ENCODE data around the gene LY86. TPM values are rescaled to one million over a fixed set of nuclear protein-coding genes. Genes with fewer than 3 reads are reported as not detected.

The LY86 gene
- total RNA-seq, 2 experiments from 2014 or later, result 1.8 to 2.0 TPM

DNA sequence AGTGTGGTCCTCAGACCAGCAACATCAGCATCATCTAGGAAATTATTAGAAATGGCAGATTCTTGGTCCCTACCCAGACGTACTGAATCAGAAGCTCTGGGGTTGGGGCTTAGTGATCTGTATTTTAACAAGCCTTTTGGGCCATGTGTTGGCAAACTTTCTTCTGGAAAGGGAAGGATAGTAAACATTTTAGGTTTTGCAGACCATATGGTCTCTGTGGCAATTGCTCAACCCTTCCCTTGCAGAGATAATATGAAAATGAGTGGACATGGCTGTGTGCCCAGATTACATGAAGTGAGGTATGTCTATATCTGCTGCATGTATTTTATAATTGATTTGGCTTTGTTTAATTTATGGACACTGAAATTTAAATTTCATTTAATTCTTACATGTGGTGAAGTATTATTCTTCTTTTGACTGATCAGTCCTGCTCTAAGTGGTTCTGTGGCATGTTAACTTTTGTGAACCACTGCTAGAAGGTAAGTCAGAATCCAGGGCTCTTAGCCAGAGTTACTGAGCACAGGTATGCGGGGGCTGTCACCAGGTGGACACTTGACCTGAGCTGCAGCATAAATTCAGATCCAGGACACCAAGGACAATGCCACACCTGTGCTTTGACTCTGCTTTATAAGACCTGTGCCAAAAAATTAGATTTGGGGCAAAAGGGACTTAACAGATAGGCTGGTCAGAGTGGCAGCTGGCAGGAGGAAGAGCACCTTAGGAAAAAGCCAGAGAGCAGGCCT is 43.2 kb downstream of the LY86 start:
- CTCF ChIA-PET, result no interaction called here
- Mint-ChIP-seq H3K36me3 (ENCODE audit: low read depth) (no peaks in the 10 kb centered on the region), H3K4me3 (no peak overlapping the region), H3K4me1 (ENCODE audit: low read depth) (peaks cover 23% of the 10 kb centered on the region), H3K27ac (no peak overlapping the region), H3K9me3 (no peaks in the 10 kb centered on the region), H3K27me3 (ENCODE audit: low read depth) (no peaks in the 10 kb centered on the region)
- intact Hi-C loops (cut with micrococcal nuclease), result no loop called here
- no peak for DNase-seq

DNA sequence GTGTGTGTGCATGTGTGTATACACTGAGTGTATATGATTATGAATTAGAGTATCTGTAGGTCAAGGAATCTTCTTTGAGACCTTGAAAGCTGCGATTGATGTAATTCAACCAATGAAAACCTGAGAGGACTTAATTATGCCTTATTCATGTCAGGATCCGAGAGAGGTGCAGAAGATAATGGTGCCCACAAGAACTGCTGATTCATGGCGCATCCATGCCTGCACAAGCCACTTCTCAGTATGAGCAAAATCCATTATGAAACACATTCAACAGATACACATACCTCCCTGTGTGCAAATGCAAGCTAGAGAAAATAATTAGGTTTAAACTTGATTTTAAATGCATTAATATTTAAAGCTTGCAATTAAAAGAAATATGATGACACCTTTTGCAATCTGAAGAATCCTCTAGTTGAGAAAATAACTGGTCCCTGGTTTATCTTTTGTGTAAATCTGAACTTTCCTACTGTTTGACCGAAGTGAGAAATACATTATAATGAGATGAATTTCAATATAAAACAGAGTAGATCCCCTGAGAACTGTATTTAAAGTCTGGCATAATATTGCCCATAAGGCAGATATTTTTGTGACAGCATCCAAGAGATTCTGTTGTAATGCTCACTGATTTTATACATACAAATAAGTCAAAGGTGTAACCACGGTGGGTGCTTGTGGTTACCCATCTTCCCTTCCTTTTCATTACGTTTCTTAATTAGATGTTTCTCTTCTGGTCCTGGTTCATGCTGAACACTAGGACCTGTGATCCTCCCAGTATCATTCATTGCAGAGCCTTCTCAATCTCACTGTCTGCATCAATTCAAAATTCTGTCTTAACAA is 45.6 kb downstream of the LY86 start:
- H3K27me3 Mint-ChIP-seq (ENCODE audit: low read depth), result no peaks in the 10 kb centered on the region
- no peak overlapping the region for H3K27ac Mint-ChIP-seq
- DNase-seq, result no peak
- H3K4me1 Mint-ChIP-seq (ENCODE audit: low read depth), result peaks cover 21% of the 10 kb centered on the region
- intact Hi-C loops (cut with micrococcal nuclease), result no loop called here
- H3K36me3 Mint-ChIP-seq (ENCODE audit: low read depth), result no peaks in the 10 kb centered on the region
- CTCF ChIA-PET, result no interaction called here
- no peak overlapping the region for H3K4me3 Mint-ChIP-seq
- no peaks in the 10 kb centered on the region for H3K9me3 Mint-ChIP-seq

DNA sequence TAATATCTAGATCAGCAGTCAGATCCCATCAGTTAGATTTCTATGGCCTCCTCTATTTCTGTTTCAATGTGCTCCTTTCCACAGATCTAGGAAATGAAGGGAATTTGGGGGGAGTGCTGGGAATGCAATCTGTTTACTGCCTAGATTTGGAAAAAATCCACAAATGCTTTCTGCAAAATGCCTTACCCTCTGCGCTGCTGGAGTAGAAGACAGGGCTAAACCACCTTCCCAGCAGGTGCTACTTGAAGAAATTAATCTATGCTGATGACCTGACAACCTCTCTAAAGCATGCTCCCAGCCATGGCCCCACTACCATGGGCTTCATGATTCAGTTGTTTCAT is 46.2 kb downstream of the LY86 start:
- intact Hi-C loops (cut with micrococcal nuclease), result no loop called here
- Mint-ChIP-seq H3K9me3 (no peaks in the 10 kb centered on the region), H3K27ac (no peak overlapping the region)

DNA sequence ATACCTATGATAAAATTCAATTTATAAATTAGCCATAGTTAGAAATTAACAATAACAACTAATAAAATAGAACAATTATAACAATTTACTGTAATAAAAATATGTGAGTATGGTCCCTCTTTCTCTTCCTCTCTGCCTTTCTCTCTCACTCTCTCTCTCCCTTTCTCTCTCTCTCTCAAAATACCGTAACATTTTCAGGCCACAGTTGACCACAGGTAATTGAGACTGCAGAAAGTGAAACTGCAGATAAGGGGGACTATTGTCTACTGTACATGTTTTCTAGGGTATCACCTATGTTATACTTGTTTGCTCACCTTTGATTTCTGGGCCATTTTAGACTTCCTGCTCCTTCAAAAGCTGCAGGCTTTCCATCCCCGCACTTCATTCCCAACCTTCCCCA is 46.8 kb downstream of the LY86 start:
- no peak for DNase-seq
- Mint-ChIP-seq H3K4me1 (ENCODE audit: low read depth) (peaks cover 21% of the 10 kb centered on the region), H3K4me3 (no peak overlapping the region), H3K27ac (no peak overlapping the region), H3K36me3 (ENCODE audit: low read depth) (no peaks in the 10 kb centered on the region), H3K27me3 (ENCODE audit: low read depth) (no peaks in the 10 kb centered on the region), H3K9me3 (no peaks in the 10 kb centered on the region)
- CTCF ChIA-PET, result interaction anchor here (1.1 kb wide), 1 partner anchor 77 kb away, joined by 3 read pairs; no protein-coding TSS in a partner anchor
- intact Hi-C loops (cut with micrococcal nuclease), result no loop called here

More for the DNA sequence above, 46.2 kb downstream of the LY86 start:
- CTCF ChIA-PET, result no interaction called here
- Mint-ChIP-seq H3K27me3 (ENCODE audit: low read depth) (no peaks in the 10 kb centered on the region), H3K4me3 (no peak overlapping the region), H3K36me3 (ENCODE audit: low read depth) (no peaks in the 10 kb centered on the region), H3K4me1 (ENCODE audit: low read depth) (peaks cover 21% of the 10 kb centered on the region)
- DNase-seq, result no peak

DNA sequence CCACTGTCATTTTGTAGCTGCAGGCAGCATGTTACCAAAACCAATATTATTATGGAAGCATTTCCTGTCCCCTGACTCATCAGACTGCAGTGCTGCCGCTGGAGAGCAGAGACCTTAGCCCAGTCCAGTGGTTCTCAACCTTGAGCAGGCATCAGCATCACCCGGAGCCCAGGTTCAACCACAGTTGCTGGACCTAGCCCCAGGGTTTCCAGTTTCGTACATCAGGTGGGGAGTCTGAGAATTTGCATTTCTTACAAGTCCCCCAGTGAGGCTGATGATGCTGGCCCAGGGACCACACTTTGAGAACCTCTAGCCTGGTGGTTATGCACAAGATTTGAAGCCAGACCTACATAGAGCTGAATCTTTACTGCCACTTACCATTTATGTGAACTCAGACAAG is 47.3 kb downstream of the LY86 start:
- DNase-seq, result no peak
- CTCF ChIA-PET, result interaction anchor here (1.1 kb wide), 1 partner anchor 78 kb away, joined by 3 read pairs; no protein-coding TSS in a partner anchor
- H3K27ac Mint-ChIP-seq, result no peak overlapping the region
- H3K36me3 Mint-ChIP-seq (ENCODE audit: low read depth), result no peaks in the 10 kb centered on the region
- no peaks in the 10 kb centered on the region for H3K27me3 Mint-ChIP-seq (ENCODE audit: low read depth)
- H3K9me3 Mint-ChIP-seq, result no peaks in the 10 kb centered on the region
- intact Hi-C loops (cut with micrococcal nuclease), result no loop called here
- peaks cover 21% of the 10 kb centered on the region for H3K4me1 Mint-ChIP-seq (ENCODE audit: low read depth)
- no peak overlapping the region for H3K4me3 Mint-ChIP-seq

DNA sequence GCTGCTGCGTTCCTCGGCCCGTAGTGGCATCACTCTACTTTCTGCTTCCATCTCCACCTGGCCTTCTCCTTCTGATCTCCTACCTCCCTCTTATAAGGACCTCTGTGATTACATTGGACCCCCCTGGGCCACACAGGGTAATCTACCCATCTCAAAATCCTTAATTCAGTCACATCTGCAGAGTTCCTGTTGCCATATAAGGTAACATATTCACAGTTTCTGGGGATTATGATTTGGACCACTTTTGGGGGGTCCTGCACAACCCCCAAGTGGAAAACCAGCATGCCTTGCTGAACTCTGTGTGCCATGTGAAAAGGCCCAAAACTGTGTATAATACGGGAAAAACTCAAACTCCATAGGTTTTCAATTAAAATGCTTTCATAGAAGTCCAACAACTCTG is 51.1 kb downstream of the LY86 start:
- H3K9me3 Mint-ChIP-seq, result no peaks in the 10 kb centered on the region
- H3K4me3 Mint-ChIP-seq, result no peak overlapping the region
- DNase-seq, result no peak
- no peaks in the 10 kb centered on the region for H3K36me3 Mint-ChIP-seq (ENCODE audit: low read depth)
- no peak overlapping the region for H3K27ac Mint-ChIP-seq
- no peaks in the 10 kb centered on the region for H3K27me3 Mint-ChIP-seq (ENCODE audit: low read depth)
- peaks cover 9% of the 10 kb centered on the region for H3K4me1 Mint-ChIP-seq (ENCODE audit: low read depth)
- CTCF ChIA-PET, result no interaction called here
- intact Hi-C loops (cut with micrococcal nuclease), result no loop called here

DNA sequence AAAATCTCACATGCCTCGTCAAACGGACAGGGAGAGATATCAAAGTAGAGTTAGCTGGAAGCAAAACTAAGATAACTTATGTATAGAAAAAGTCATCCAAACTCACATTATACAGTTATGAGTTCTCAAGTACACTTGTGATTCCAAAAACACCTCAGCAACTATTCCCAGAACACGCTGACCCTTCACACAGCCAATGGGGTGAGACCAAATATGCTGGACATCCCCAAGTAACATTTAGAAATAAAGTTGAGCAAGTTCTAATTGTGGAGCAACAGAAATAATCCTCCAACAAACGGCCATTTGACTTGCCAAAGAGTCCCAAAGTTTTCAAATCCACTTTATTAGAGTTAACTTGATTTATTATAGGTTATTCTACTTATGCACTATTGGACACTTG is 52.4 kb downstream of the LY86 start:
- H3K36me3 Mint-ChIP-seq (ENCODE audit: low read depth), result no peaks in the 10 kb centered on the region
- H3K4me1 Mint-ChIP-seq (ENCODE audit: low read depth), result no peaks in the 10 kb centered on the region
- H3K27ac Mint-ChIP-seq, result no peak overlapping the region
- no peak overlapping the region for H3K4me3 Mint-ChIP-seq
- H3K9me3 Mint-ChIP-seq, result no peaks in the 10 kb centered on the region
- CTCF ChIA-PET, result interaction anchor here (0.9 kb wide), 1 partner anchor 14 kb away, joined by 3 read pairs; no protein-coding TSS in a partner anchor
- H3K27me3 Mint-ChIP-seq (ENCODE audit: low read depth), result no peaks in the 10 kb centered on the region
- intact Hi-C loops (cut with micrococcal nuclease), result no loop called here
- no peak for DNase-seq

DNA sequence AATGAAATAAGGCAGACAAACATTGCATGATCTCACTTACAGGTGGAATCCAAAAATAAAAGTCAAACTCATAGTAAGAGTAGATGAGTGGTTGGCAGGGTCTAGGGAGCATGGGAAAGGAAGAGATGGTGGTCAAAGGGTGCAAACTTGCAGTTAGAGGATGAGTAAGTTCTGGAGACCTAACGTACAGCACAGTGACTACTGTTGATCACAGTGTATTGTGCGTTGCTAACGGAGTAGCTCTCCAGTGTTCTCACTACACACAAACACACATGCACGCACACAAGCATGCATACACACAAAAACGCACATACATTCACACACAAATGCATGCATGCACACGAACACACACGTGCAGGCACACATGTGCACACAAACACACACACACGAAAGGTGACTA is 54.9 kb downstream of the LY86 start:
- no peak for DNase-seq
- no peak overlapping the region for H3K27ac Mint-ChIP-seq
- no peaks in the 10 kb centered on the region for H3K36me3 Mint-ChIP-seq (ENCODE audit: low read depth)
- H3K4me3 Mint-ChIP-seq, result no peak overlapping the region
- no peaks in the 10 kb centered on the region for H3K9me3 Mint-ChIP-seq
- H3K27me3 Mint-ChIP-seq (ENCODE audit: low read depth), result no peaks in the 10 kb centered on the region
- CTCF ChIA-PET, result no interaction called here
- intact Hi-C loops (cut with micrococcal nuclease), result no loop called here
- H3K4me1 Mint-ChIP-seq (ENCODE audit: low read depth), result no peaks in the 10 kb centered on the region

DNA sequence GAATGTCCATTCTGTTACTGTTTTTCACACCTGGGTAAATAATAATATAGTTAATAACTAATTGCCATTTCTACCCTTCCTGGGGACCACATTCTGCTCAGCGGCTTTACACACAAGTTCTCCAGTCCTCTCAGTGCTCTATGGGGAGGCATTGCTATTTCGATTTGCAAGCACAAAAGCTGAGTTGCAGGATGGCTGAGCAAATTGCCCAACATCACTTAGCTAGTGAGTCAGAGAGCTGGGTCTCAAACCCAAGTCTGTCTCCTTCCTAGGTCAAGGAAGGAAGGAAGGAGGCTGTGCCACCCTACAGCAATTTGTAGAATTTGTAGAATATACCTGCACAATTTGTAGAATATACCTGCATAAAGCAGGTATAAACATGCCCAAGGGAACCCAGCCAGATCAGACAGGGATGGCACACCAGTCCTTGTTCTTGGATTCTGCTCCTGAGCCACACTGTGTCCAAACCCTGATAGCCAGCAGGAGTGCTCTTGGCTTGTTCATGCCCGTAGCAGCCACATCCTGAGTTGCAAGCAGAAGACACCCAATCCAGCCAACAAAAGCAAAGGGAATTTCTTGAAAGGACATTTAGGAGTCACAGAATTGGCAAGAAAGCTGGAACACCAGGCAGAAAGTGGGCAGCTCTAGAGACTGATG is 56.9 kb downstream of the LY86 start:
- DNase-seq, result no peak
- intact Hi-C loops (cut with micrococcal nuclease), result no loop called here
- H3K9me3 Mint-ChIP-seq, result no peaks in the 10 kb centered on the region
- H3K27ac Mint-ChIP-seq, result no peak overlapping the region
- H3K27me3 Mint-ChIP-seq (ENCODE audit: low read depth), result no peaks in the 10 kb centered on the region
- peaks cover 12% of the 10 kb centered on the region for H3K4me1 Mint-ChIP-seq (ENCODE audit: low read depth)
- no peak overlapping the region for H3K4me3 Mint-ChIP-seq
- CTCF ChIA-PET, result interaction anchor here (1.7 kb wide), 1 partner anchor 31 kb away, joined by 4 read pairs; no protein-coding TSS in a partner anchor
- H3K36me3 Mint-ChIP-seq (ENCODE audit: low read depth), result no peaks in the 10 kb centered on the region

DNA sequence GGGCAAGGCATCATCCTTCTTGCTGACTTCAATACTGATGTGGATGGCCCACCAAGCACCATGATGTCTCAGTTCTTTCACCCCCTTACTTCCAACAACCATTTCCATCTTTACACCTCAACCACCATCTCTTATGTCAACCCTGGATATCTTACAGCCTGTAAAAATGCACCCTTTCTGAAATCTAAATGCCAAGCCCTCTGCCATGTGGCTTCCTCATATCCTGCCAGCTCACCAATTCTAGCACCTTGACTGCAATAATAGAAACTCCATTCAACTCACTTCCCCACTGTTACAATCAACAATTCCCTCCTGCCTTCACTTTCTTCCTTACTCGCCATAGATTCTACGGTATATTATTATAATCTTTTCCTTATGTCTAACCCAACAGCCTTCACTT is 57.9 kb downstream of the LY86 start:
- CTCF ChIA-PET, result no interaction called here
- no peak overlapping the region for H3K4me3 Mint-ChIP-seq
- peaks cover 20% of the 10 kb centered on the region for H3K4me1 Mint-ChIP-seq (ENCODE audit: low read depth)
- intact Hi-C loops (cut with micrococcal nuclease), result no loop called here
- peak; percentile 20 for DNase-seq
- no peak overlapping the region for H3K27ac Mint-ChIP-seq
- no peaks in the 10 kb centered on the region for H3K36me3 Mint-ChIP-seq (ENCODE audit: low read depth)
- H3K27me3 Mint-ChIP-seq (ENCODE audit: low read depth), result no peaks in the 10 kb centered on the region
- H3K9me3 Mint-ChIP-seq, result no peaks in the 10 kb centered on the region

DNA sequence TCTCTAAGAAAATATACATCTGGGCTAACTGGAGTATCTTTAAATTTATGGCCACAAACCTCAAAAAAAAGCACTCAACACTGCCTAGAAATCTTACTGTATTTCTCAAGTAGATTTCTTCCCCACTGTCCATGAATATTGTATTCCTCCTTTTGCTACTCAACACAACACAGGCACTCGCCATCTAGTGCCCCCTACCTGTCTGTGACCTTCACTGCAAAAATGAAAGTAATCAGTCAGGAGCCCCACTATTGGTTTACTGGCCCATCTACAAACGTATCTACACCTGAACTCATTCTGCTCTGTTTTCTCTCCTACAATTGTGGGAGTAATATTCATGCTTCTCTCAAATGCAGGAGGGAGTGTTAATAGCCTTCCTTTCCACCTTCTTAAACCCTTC is 58.3 kb downstream of the LY86 start:
- H3K36me3 Mint-ChIP-seq (ENCODE audit: low read depth), result no peaks in the 10 kb centered on the region
- no peak overlapping the region for H3K4me3 Mint-ChIP-seq
- no peak overlapping the region for H3K27ac Mint-ChIP-seq
- CTCF ChIA-PET, result no interaction called here
- DNase-seq, result no peak
- H3K4me1 Mint-ChIP-seq (ENCODE audit: low read depth), result peaks cover 24% of the 10 kb centered on the region
- H3K9me3 Mint-ChIP-seq, result no peaks in the 10 kb centered on the region
- intact Hi-C loops (cut with micrococcal nuclease), result no loop called here
- no peaks in the 10 kb centered on the region for H3K27me3 Mint-ChIP-seq (ENCODE audit: low read depth)

DNA sequence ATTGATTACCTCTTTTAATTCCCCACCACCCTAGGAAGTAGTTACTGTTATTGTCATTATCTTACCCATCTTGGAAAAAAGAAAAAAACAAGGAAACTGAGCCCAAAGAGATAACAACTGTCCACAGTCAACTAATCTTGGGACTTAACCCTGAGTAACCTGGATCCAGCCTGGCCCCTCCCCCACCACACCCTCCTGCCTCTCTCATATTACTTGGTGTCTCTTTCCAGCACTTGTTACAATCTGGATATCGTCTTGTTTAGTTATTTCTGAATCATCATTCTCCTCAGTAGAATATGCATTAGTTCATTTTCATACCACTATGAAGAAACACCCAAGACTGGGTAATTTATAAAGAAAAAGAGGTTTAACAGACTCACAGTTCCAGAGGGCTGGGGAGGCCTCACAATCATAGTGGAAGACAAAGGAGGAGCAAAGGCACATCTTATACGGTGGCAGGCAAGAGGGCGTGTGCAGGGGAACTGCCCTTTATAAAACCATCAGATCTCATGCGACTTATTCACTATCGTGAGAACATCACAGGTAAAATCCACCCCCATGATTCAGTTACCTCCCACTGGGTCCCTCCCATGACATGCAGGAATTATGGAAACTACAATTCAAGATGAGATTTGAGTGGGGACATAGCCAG is 60.3 kb downstream of the LY86 start:
- Mint-ChIP-seq H3K4me3 (no peak overlapping the region), H3K36me3 (ENCODE audit: low read depth) (no peaks in the 10 kb centered on the region), H3K27ac (peak overlapping the region; percentile 7), H3K4me1 (ENCODE audit: low read depth) (peaks cover 37% of the 10 kb centered on the region), H3K9me3 (no peaks in the 10 kb centered on the region), H3K27me3 (ENCODE audit: low read depth) (no peaks in the 10 kb centered on the region)
- peak; percentile 34 for DNase-seq
- CTCF ChIA-PET, result interaction anchor here (1.1 to 1.3 kb wide), 3 partner anchors 27 to 91 kb away, joined by 3 read pairs; no protein-coding TSS in a partner anchor
- intact Hi-C loops (cut with micrococcal nuclease), result no loop called here

All from activated naive CD4-positive, alpha-beta T cell treated with anti-CD3 and anti-CD28 coated beads for 36 hours (primary cell).